OCI-LY1 (cell line): ENCODE results near the gene FAM120A.

Experiments used
- EZH2 ChIP-seq: fragments of 200-600 bp; sonication (generic), shearing (Covaris generic); IDR thresholded peaks from 2 replicates; pipeline ENCODE4 v1.8.0; 2017; ENCODE audit warnings: borderline replicate concordance, mixed run types, mild to moderate bottlenecking, antibody characterized with exemption, low read length, moderate library complexity, mixed read lengths
- TF ChIP-seq, protein P1 (sequence below): fragments of 200-600 bp; sonication (generic), shearing (Covaris generic); IDR thresholded peaks from 2 replicates; pipeline ENCODE4 v1.5.1; 2017; ENCODE audit warnings: mild to moderate bottlenecking, antibody characterized with exemption, low read length, moderate library complexity, mixed read lengths

DNA sequence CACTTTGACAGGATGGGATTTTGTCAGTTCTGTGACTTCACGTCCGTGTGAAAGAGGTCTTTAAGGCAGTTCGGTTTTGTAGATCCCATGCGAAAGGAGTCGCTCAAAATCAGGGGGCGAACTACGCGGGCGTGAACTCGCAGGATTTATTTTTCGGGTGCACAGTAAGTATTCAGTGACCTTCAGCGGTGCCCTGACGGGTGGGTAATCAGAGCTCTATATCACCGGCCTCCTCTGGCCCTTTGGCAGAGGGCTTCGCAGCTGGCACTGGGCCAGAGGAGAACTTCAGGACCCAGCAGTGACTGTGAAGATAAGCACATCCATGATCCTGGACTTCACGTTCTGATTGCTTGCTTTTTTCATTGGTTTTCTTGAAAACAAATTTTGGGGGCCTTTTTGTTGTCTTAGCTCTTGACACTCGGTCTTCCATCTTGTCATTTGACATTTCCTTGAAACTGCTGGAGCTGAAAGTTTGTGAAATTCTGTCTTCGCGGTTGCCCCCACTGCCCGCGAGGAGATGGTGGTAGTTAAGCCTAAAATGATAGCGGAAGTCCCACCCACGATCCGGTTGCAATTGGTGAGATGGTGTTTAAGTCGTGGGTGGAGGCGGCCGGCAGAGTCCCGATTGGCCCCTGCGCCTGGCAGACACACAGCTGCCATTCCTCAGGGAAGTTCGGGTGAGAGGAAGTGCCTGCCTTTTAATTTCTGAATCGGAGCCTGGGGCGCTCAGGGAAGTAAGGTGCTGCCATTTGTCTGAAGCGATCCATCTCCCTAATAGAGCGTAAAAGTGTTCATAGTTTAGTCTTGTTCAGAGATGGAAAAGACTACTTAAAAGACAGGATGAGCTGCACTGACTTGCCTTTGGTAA, 1.8 kb downstream of the FAM120A start, which contains the start of gene FAM120AOS:
- TF ChIP-seq EZH2: no peak
- TF ChIP-seq, protein P1, sequence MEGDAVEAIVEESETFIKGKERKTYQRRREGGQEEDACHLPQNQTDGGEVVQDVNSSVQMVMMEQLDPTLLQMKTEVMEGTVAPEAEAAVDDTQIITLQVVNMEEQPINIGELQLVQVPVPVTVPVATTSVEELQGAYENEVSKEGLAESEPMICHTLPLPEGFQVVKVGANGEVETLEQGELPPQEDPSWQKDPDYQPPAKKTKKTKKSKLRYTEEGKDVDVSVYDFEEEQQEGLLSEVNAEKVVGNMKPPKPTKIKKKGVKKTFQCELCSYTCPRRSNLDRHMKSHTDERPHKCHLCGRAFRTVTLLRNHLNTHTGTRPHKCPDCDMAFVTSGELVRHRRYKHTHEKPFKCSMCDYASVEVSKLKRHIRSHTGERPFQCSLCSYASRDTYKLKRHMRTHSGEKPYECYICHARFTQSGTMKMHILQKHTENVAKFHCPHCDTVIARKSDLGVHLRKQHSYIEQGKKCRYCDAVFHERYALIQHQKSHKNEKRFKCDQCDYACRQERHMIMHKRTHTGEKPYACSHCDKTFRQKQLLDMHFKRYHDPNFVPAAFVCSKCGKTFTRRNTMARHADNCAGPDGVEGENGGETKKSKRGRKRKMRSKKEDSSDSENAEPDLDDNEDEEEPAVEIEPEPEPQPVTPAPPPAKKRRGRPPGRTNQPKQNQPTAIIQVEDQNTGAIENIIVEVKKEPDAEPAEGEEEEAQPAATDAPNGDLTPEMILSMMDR: no peak
